ENCODE measurements around the gene PIWIL4. TPM values are rescaled to one million over a fixed set of nuclear protein-coding genes. Genes with fewer than 3 reads are reported as not detected.
A peak's percentile ranks its signal among the peaks of the same experiment; 100 is the strongest.

The PIWIL4 gene
- polyA plus RNA-seq, 1 donor from 2014 or later: 1.3 TPM

GRCh38 chr11:94519478-94520084, 47.6 kb upstream of the PIWIL4 start:
- Histone ChIP-seq H3K27ac (ENCODE audit: low read length) (no peak overlapping the region), H2AFZ (ENCODE audit: low read depth, low read length) (no peak overlapping the region), H3K9ac (ENCODE audit: low read length) (no peak overlapping the region)

GRCh38 chr11:94521684-94522083, 45.5 kb upstream of the PIWIL4 start:
- TF ChIP-seq EZH2 (IDR thresholded peaks at IDR 0.05; ENCODE audit: borderline replicate concordance, insufficient read depth, low read length, poor library complexity, severe bottlenecking) (no peak), POLR2AphosphoS5 (IDR thresholded peaks at IDR 0.05) (no peak), RAD21 (conservative IDR thresholded peaks at IDR 0.05) (no peak), EP300 (conservative IDR thresholded peaks at IDR 0.05; ENCODE audit: poor library complexity, severe bottlenecking) (no peak), SMC3 (conservative IDR thresholded peaks at IDR 0.05; ENCODE audit: poor library complexity) (no peak), MXI1 (conservative IDR thresholded peaks at IDR 0.05; ENCODE audit: poor library complexity, severe bottlenecking) (no peak), CTCF (IDR thresholded peaks at IDR 0.05; ENCODE audit: poor library complexity, severe bottlenecking) (no peak)
- Histone ChIP-seq H3K9me3 (ENCODE audit: low read length) (no peaks in the 10 kb centered on the region), H3K9ac (ENCODE audit: low read length) (no peak overlapping the region), H3K27ac (ENCODE audit: low read length) (no peak overlapping the region), H2AFZ (ENCODE audit: low read depth, low read length) (no peak overlapping the region), H4K20me1 (ENCODE audit: insufficient read depth) (no peaks in the 10 kb centered on the region), H3K4me3 (ENCODE audit: low read length) (no peak overlapping the region), H3K4me2 (ENCODE audit: low read length) (no peak overlapping the region), H3F3A (ENCODE audit: insufficient read depth, low read length, poor library complexity, severe bottlenecking) (no peaks in the 10 kb centered on the region), H3K36me3 (ENCODE audit: insufficient read depth, low read length) (no peaks in the 10 kb centered on the region), H3K27me3 (ENCODE audit: insufficient read depth, low read depth, low read length) (no peaks in the 10 kb centered on the region), H3K9me2 (ENCODE audit: insufficient read depth, low read length) (no peaks in the 10 kb centered on the region), H3K79me2 (replicated peaks; ENCODE audit: insufficient read depth, low read length) (no peaks in the 10 kb centered on the region)

More at GRCh38 chr11:94519478-94520084, 47.6 kb upstream of the PIWIL4 start:
- H3K9me2 ChIP-seq (ENCODE audit: insufficient read depth, low read length): no peaks in the 10 kb centered on the region
- H3K27me3 ChIP-seq (ENCODE audit: insufficient read depth, low read depth, low read length): no peaks in the 10 kb centered on the region
- H3K4me2 ChIP-seq (ENCODE audit: low read length): no peak overlapping the region
- no peaks in the 10 kb centered on the region for H3K79me2 ChIP-seq (replicated peaks; ENCODE audit: insufficient read depth, low read length)
- no peak overlapping the region for H3K4me3 ChIP-seq (ENCODE audit: low read length)
- no peaks in the 10 kb centered on the region for H3K9me3 ChIP-seq (ENCODE audit: low read length)
- no peaks in the 10 kb centered on the region for H3K36me3 ChIP-seq (ENCODE audit: insufficient read depth, low read length)
- TF ChIP-seq CTCF (IDR thresholded peaks at IDR 0.05; ENCODE audit: poor library complexity, severe bottlenecking) (peak; percentile 74), POLR2AphosphoS5 (IDR thresholded peaks at IDR 0.05) (no peak), SMC3 (conservative IDR thresholded peaks at IDR 0.05; ENCODE audit: poor library complexity) (peak; percentile 75), MXI1 (conservative IDR thresholded peaks at IDR 0.05; ENCODE audit: poor library complexity, severe bottlenecking) (no peak), RAD21 (conservative IDR thresholded peaks at IDR 0.05) (peak; percentile 61), REST (IDR thresholded peaks at IDR 0.05; ENCODE audit: borderline replicate concordance) (no peak), TAF1 (IDR thresholded peaks at IDR 0.05; ENCODE audit: low read depth) (no peak), EP300 (conservative IDR thresholded peaks at IDR 0.05; ENCODE audit: poor library complexity, severe bottlenecking) (no peak), EZH2 (IDR thresholded peaks at IDR 0.05; ENCODE audit: borderline replicate concordance, insufficient read depth, low read length, poor library complexity, severe bottlenecking) (no peak)
- no peaks in the 10 kb centered on the region for H3F3A ChIP-seq (ENCODE audit: insufficient read depth, low read length, poor library complexity, severe bottlenecking)
- no peaks in the 10 kb centered on the region for H4K20me1 ChIP-seq (ENCODE audit: insufficient read depth)
